Tibial artery (tissue), 4 donors: ENCODE data around the gene PPP6C.

ENCODE experiments used
- DNase-seq, 2 donors: peaks; one replicate each; pipeline ENCODE4 v3.0.0-alpha.2; 2019
- H3K27ac ChIP-seq, 2 donors: fragments of 200-600 bp; sonication (generic) in 1 of 2; 1 replicate in 1 of 2; 2 replicates in 1 of 2; pipeline ENCODE4 v1.5.1; 2018 to 2019; ENCODE audit warnings: mild to moderate bottlenecking in 1 of 2
- H3K27me3 ChIP-seq, 2 donors: fragments of 200-600 bp; sonication (generic) in 1 of 2; one replicate each; pipeline versions ENCODE4 v1.5.1 to v1.6.0; 2016 to 2019
- H3K36me3 ChIP-seq, 3 donors: fragments of 200-600 bp; sonication (generic) in 2 of 3; one replicate each; pipeline ENCODE4 v1.5.1; 2016 to 2019; ENCODE audit warnings: mild to moderate bottlenecking in 2 of 3
- H3K4me1 ChIP-seq, 4 donors: fragments of 200-600 bp; sonication (generic) in 2 of 4; 1 replicate in 3 of 4; 2 replicates in 1 of 4; pipeline ENCODE4 v1.5.1; 2016 to 2019
- H3K4me3 ChIP-seq, 2 donors: fragments of 200-600 bp; sonication (generic) in 1 of 2; 1 replicate in 1 of 2; 2 replicates in 1 of 2; pipeline ENCODE4 v1.5.1; 2018 to 2019; ENCODE audit warnings: mild to moderate bottlenecking in 2 of 2
- H3K9me3 ChIP-seq, 3 donors: fragments of 200-600 bp; sonication (generic) in 1 of 3; one replicate each; pipeline ENCODE4 v1.5.1; 2016 to 2019
- intact Hi-C: fragments of 100-400 bp; cut with DNase I; formaldehyde crosslinking; loops from one replicate; pipeline ENCODE4 v1.15.0; 2023; ENCODE audit warnings: low total_unique reads
- TF ChIP-seq, protein P1 (sequence below), 2 experiments: fragments of 200-600 bp in 1 of 2; fragments of 450-650 bp in 1 of 2; IDR thresholded peaks; one replicate each; pipeline ENCODE4 v1.5.1; 2017 to 2019; ENCODE audit warnings: antibody characterized with exemption in 2 of 2, mild to moderate bottlenecking in 1 of 2, moderate library complexity in 1 of 2

Gene PPP6C

DNA sequence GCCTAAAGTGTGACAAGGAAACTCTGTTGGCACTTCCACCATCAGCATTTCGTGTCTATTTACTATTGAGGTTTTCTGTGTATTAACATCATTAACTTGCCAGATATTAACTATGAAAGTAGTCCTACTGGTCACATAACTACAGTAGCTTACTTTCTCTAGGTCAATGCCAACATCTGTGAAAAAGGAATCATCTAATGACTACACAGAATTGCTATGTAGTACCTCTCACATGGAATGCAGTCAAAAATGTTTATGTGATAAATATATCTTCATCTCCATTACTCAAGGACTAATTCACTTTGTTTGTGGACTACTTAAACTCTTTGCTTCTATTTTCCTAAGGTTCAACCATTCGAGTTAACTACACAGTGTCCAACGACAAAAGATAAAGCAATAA, 48.4 kb downstream of the PPP6C start:
- no peak for DNase-seq
- peaks cover 0 to 24% (median 9%) of the 10 kb centered on the region in 4 donors for H3K4me1 ChIP-seq
- H3K27ac ChIP-seq: no peak overlapping the region
- no peak overlapping the region for H3K4me3 ChIP-seq
- no peaks in the 10 kb centered on the region for H3K36me3 ChIP-seq
- TF ChIP-seq, protein P1, sequence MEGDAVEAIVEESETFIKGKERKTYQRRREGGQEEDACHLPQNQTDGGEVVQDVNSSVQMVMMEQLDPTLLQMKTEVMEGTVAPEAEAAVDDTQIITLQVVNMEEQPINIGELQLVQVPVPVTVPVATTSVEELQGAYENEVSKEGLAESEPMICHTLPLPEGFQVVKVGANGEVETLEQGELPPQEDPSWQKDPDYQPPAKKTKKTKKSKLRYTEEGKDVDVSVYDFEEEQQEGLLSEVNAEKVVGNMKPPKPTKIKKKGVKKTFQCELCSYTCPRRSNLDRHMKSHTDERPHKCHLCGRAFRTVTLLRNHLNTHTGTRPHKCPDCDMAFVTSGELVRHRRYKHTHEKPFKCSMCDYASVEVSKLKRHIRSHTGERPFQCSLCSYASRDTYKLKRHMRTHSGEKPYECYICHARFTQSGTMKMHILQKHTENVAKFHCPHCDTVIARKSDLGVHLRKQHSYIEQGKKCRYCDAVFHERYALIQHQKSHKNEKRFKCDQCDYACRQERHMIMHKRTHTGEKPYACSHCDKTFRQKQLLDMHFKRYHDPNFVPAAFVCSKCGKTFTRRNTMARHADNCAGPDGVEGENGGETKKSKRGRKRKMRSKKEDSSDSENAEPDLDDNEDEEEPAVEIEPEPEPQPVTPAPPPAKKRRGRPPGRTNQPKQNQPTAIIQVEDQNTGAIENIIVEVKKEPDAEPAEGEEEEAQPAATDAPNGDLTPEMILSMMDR (IDR thresholded peaks at IDR 0.05): no peak
- H3K27me3 ChIP-seq: no peaks in the 10 kb centered on the region
- intact Hi-C loops: loop anchor here (5.0 to 10.0 kb wide), 2 partner anchors 199 to 276 kb away; partner anchors contain the start of genes ARPC5L, GOLGA1 and RPL35
- no peaks in the 10 kb centered on the region for H3K9me3 ChIP-seq

DNA sequence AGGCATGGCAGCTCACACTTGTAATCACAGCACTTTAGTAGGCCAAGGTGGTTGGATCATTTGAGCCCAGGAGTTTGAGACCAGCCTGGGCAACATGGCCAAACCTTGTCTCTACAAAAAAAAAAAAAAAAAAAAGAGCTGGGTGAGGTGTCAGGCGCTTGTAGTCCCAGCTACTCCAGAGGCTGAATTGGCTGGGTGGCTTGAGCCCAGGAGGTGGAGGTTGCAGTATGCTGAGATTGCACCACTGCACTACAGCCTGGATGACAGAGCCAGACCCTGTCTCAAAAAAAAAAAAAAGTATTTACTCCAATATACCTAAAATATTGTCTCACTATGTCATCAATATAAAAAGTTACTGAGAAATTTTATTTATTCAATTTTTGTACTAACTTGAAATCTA, 49.0 kb downstream of the PPP6C start:
- peaks cover 0 to 18% (median 8%) of the 10 kb centered on the region in 4 donors for H3K4me1 ChIP-seq
- no peaks in the 10 kb centered on the region for H3K9me3 ChIP-seq
- H3K4me3 ChIP-seq: no peak overlapping the region
- DNase-seq: no peak
- intact Hi-C loops: loop anchor here (5.0 to 10.0 kb wide), 2 partner anchors 198 to 276 kb away; partner anchors contain the start of genes ARPC5L, GOLGA1 and RPL35
- no peak overlapping the region for H3K27ac ChIP-seq
- H3K27me3 ChIP-seq: no peaks in the 10 kb centered on the region
- H3K36me3 ChIP-seq: no peaks in the 10 kb centered on the region
- TF ChIP-seq, protein P1 (IDR thresholded peaks at IDR 0.05): no peak

DNA sequence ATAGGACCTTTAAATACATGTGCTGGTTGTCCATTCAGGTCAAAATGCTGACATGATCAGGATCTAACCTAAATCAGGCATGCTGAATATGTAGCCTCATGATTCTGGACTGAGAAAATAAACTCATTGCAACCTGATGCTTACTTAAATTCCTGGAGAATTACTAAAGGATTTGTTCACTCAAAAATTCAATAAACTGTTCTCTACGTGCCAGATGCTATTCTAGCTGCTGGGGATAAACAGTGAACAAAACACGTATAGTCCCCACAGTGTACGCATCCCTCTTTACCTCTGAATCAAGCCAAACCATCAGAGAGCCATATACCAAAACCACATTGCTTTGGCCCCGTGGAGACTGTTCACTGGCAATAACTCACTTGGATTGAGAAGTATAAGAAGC, 52.4 kb downstream of the PPP6C start:
- Histone ChIP-seq H3K27me3 (no peaks in the 10 kb centered on the region), H3K4me3 (no peak overlapping the region), H3K4me1 (peaks cover 0 to 8% (median 0%) of the 10 kb centered on the region in 4 donors), H3K27ac (no peak overlapping the region), H3K36me3 (no peaks in the 10 kb centered on the region), H3K9me3 (no peaks in the 10 kb centered on the region)
- intact Hi-C loops: no loop called here
- no peak for DNase-seq
- TF ChIP-seq, protein P1 (IDR thresholded peaks at IDR 0.05): no peak

DNA sequence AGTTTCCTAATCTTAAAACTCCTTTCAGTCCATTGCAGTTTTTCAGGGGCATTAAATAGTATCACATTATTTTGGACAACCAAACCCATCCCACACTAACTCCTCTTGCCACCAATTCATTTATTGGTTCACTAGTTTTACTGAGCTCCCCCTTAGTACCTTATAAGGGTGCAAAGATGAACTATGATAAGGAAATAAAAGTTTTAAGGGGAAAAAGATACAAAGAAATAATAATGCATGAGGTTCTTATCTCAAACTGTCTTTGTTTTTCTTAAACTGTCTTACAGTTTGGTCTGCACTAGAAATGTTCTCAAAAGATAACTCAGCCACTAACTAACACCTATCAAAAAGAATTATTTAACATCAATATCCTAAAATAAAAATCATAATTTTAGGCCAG, 54.6 kb downstream of the PPP6C start:
- intact Hi-C loops: no loop called here
- no peaks in the 10 kb centered on the region for H3K36me3 ChIP-seq
- H3K4me1 ChIP-seq: no peaks in the 10 kb centered on the region
- H3K4me3 ChIP-seq: no peak overlapping the region
- H3K27me3 ChIP-seq: no peaks in the 10 kb centered on the region
- TF ChIP-seq, protein P1 (IDR thresholded peaks at IDR 0.05): no peak
- no peaks in the 10 kb centered on the region for H3K9me3 ChIP-seq
- H3K27ac ChIP-seq: no peak overlapping the region
- no peak for DNase-seq

DNA sequence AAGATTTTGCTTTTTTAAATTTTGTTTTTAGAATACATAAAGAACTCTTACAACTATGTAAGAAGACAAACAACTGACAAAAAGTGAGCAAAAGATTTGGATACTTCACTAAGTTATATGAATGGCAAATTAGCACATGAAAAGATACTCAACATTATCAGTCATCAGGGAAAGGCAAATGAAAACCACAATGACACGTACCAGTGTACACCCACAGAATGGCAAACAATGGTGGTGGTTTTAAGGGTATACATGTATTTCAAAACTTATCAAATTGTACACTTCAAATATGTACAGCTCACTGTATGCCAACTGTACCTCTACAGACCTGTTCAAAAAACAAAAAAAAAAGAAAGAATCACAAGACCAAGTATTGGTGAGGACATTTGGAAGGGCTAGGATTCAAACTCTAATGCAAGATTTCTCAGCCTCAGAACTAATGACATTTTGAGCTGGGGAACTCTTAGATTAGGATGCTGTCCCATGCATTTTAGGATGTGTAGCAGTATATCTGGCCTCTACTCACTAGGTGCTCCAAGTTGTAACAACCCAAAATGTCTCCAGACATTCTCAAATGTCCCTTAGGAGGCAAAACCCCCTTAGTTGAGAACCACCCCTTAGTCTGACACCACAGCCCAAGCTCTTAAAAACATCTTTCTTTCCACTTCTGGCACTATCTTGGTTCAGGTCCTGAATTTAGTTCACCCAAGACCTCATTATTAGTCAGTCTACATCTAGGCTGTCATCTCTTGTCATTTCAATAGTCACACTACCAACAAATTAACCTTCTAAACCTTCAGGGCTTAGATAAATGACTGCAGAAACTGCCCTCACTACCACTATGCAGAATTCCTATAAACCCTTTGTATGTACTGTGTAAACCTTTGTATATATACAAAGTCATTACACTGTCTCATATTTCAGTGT, 55.9 kb downstream of the PPP6C start:
- intact Hi-C loops: no loop called here
- H3K27me3 ChIP-seq: no peaks in the 10 kb centered on the region
- no peak overlapping the region for H3K27ac ChIP-seq
- TF ChIP-seq, protein P1 (IDR thresholded peaks at IDR 0.05): no peak
- H3K4me3 ChIP-seq: no peak overlapping the region
- no peaks in the 10 kb centered on the region for H3K9me3 ChIP-seq
- no peaks in the 10 kb centered on the region for H3K4me1 ChIP-seq
- no peak for DNase-seq
- H3K36me3 ChIP-seq: no peaks in the 10 kb centered on the region
